Measurements from ENCODE around the gene TP73. TPM values are rescaled to one million over a fixed set of nuclear protein-coding genes. Genes with fewer than 3 reads are reported as not detected.

The TP73 gene
- total RNA-seq, 2 donors from 2014 or later = 1.5 to 5.7 TPM

GRCh38 chr1:3645666-3646355 is 6.5 kb upstream of the TP73 start:
- H3K36me3 Mint-ChIP-seq = no peaks in the 10 kb centered on the region
- H3K27me3 Mint-ChIP-seq = no peaks in the 10 kb centered on the region
- no peaks in the 10 kb centered on the region for H3K9me3 Mint-ChIP-seq
- H3K27ac Mint-ChIP-seq = no peak overlapping the region
- peak; percentile 25 for DNase-seq (ENCODE audit: low spot score)
- H3K4me1 Mint-ChIP-seq (ENCODE audit: low read depth in 2 of 2) = peaks cover 12% of the 10 kb centered on the region in 2 donors
- no peak overlapping the region for H3K4me3 Mint-ChIP-seq
- no peak for ATAC-seq

- ATAC-seq (no peak), DNase-seq (ENCODE audit: low spot score) (peak; percentile 51)
- Mint-ChIP-seq H3K4me1 (ENCODE audit: low read depth in 2 of 2) (peaks cover 12 to 15% of the 10 kb centered on the region in 2 donors), H3K27ac (no peak overlapping the region), H3K4me3 (no peak overlapping the region), H3K27me3 (peaks cover 0 to 3% of the 10 kb centered on the region in 2 donors), H3K36me3 (no peaks in the 10 kb centered on the region), H3K9me3 (no peaks in the 10 kb centered on the region)
Observed at GRCh38 chr1:3646596-3646995, 5.7 kb upstream of the TP73 start.

GRCh38 chr1:3649342-3650247 is 2.7 kb upstream of the TP73 start, which contains the start of gene WRAP73:
Gene WRAP73, minus strand, starts transcription at chr1:3650103. Its CDS starts 104 bp downstream, at chr1:3649999.
- H3K4me1 Mint-ChIP-seq (ENCODE audit: low read depth in 2 of 2) = peaks cover 12% of the 10 kb centered on the region in 2 donors
- H3K27ac Mint-ChIP-seq = no peak within 1 kb of the TSS
- DNase-seq (ENCODE audit: low spot score) (peak; percentile 92), ATAC-seq (peak; percentile 95 to 98)
- no peaks in the 10 kb centered on the region for H3K36me3 Mint-ChIP-seq
- no peaks in the 10 kb centered on the region for H3K9me3 Mint-ChIP-seq
- H3K4me3 Mint-ChIP-seq = peak within 1 kb of the TSS; percentile 77
- peaks cover 14 to 15% of the 10 kb centered on the region in 2 donors for H3K27me3 Mint-ChIP-seq

- H3K4me1 Mint-ChIP-seq (ENCODE audit: low read depth in 2 of 2) = peaks cover 12% of the 10 kb centered on the region in 2 donors
- no peaks in the 10 kb centered on the region for H3K36me3 Mint-ChIP-seq
- H3K27me3 Mint-ChIP-seq = peaks cover 17 to 19% of the 10 kb centered on the region in 2 donors
- ATAC-seq (no peak), DNase-seq (ENCODE audit: low spot score) (peak; percentile 40)
- no peaks in the 10 kb centered on the region for H3K9me3 Mint-ChIP-seq
- no peak overlapping the region for H3K27ac Mint-ChIP-seq
- peak overlapping the region; percentile 77 for H3K4me3 Mint-ChIP-seq
Observed at GRCh38 chr1:3650248-3651025, 1.9 kb upstream of the TP73 start.

- ATAC-seq (no peak), DNase-seq (ENCODE audit: low spot score) (no peak)
- Mint-ChIP-seq H3K4me1 (ENCODE audit: low read depth in 2 of 2) (peaks cover 12 to 16% of the 10 kb centered on the region in 2 donors), H3K4me3 (peak overlapping the region; percentile 15), H3K27me3 (peaks cover 22 to 28% of the 10 kb centered on the region in 2 donors), H3K9me3 (no peaks in the 10 kb centered on the region), H3K36me3 (no peaks in the 10 kb centered on the region), H3K27ac (no peak overlapping the region)
Observed at GRCh38 chr1:3651026-3651929, 1.0 kb upstream of the TP73 start.

GRCh38 chr1:3652548-3653285 is 401 bp downstream of the TP73 start:
- no peaks in the 10 kb centered on the region for H3K36me3 Mint-ChIP-seq
- H3K27ac Mint-ChIP-seq = no peak overlapping the region
- peaks cover 26 to 29% of the 10 kb centered on the region in 2 donors for H3K27me3 Mint-ChIP-seq
- ATAC-seq (no peak), DNase-seq (ENCODE audit: low spot score) (peak; percentile 60)
- H3K4me1 Mint-ChIP-seq (ENCODE audit: low read depth in 2 of 2) = peaks cover 11 to 16% of the 10 kb centered on the region in 2 donors
- no peaks in the 10 kb centered on the region for H3K9me3 Mint-ChIP-seq
- H3K4me3 Mint-ChIP-seq = no peak overlapping the region

GRCh38 chr1:3653286-3653618 is 936 bp downstream of the TP73 start:
- Mint-ChIP-seq H3K9me3 (no peaks in the 10 kb centered on the region), H3K27me3 (peaks cover 28 to 31% of the 10 kb centered on the region in 2 donors), H3K4me1 (ENCODE audit: low read depth in 2 of 2) (peaks cover 7 to 10% of the 10 kb centered on the region in 2 donors), H3K36me3 (no peaks in the 10 kb centered on the region), H3K4me3 (peak overlapping the region; percentile 45), H3K27ac (no peak overlapping the region)
- DNase-seq (ENCODE audit: low spot score) (no peak), ATAC-seq (no peak)

GRCh38 chr1:3654549-3655281 is 2.4 kb downstream of the TP73 start:
- H3K4me1 Mint-ChIP-seq (ENCODE audit: low read depth in 2 of 2) = peaks cover 3 to 5% of the 10 kb centered on the region in 2 donors
- ATAC-seq = no peak
- peaks cover 32 to 42% of the 10 kb centered on the region in 2 donors for H3K27me3 Mint-ChIP-seq
- H3K27ac Mint-ChIP-seq = no peak overlapping the region
- H3K4me3 Mint-ChIP-seq = no peak overlapping the region
- H3K36me3 Mint-ChIP-seq = no peaks in the 10 kb centered on the region
- no peaks in the 10 kb centered on the region for H3K9me3 Mint-ChIP-seq
- no peak for DNase-seq (ENCODE audit: low spot score)

- H3K4me1 Mint-ChIP-seq (ENCODE audit: low read depth in 2 of 2) = peaks cover 0 to 5% of the 10 kb centered on the region in 2 donors
- DNase-seq (ENCODE audit: low spot score) (no peak), ATAC-seq (peak; percentile 57 to 81)
- H3K27ac Mint-ChIP-seq = no peak overlapping the region
- H3K36me3 Mint-ChIP-seq = no peaks in the 10 kb centered on the region
- H3K27me3 Mint-ChIP-seq = peaks cover 29 to 42% of the 10 kb centered on the region in 2 donors
- H3K9me3 Mint-ChIP-seq = no peaks in the 10 kb centered on the region
- peak overlapping the region; percentile 55 for H3K4me3 Mint-ChIP-seq
Observed at GRCh38 chr1:3656450-3657095, 4.3 kb downstream of the TP73 start.

- Mint-ChIP-seq H3K36me3 (no peaks in the 10 kb centered on the region), H3K4me1 (ENCODE audit: low read depth in 2 of 2) (peaks cover 0 to 5% of the 10 kb centered on the region in 2 donors), H3K27ac (no peak overlapping the region), H3K9me3 (no peaks in the 10 kb centered on the region), H3K27me3 (peaks cover 29 to 42% of the 10 kb centered on the region in 2 donors), H3K4me3 (peak overlapping the region; percentile 55)
- ATAC-seq (no peak), DNase-seq (ENCODE audit: low spot score) (no peak)
Observed at GRCh38 chr1:3657096-3657475, 4.8 kb downstream of the TP73 start.

GRCh38 chr1:3657578-3658230 is 5.4 kb downstream of the TP73 start:
- H3K9me3 Mint-ChIP-seq = no peaks in the 10 kb centered on the region
- no peak overlapping the region for H3K4me3 Mint-ChIP-seq
- H3K4me1 Mint-ChIP-seq (ENCODE audit: low read depth in 2 of 2) = peaks cover 0 to 5% of the 10 kb centered on the region in 2 donors
- H3K27me3 Mint-ChIP-seq = peaks cover 29 to 42% of the 10 kb centered on the region in 2 donors
- no peak for DNase-seq (ENCODE audit: low spot score)
- H3K27ac Mint-ChIP-seq = no peak overlapping the region
- no peak for ATAC-seq
- H3K36me3 Mint-ChIP-seq = no peaks in the 10 kb centered on the region
